Epithelial cell of proximal tubule (primary cell): Measurements from ENCODE around the gene ZNF697. TPM values are rescaled to one million over a fixed set of nuclear protein-coding genes. Genes with fewer than 3 reads are reported as not detected.
"Not testable (repeated sequence)": the region's sequence is repeated elsewhere in the genome, so short reads cannot be mapped to it uniquely, and the experiment has no call there.

Source experiments
- DNase-seq: peaks from one replicate; pipeline ENCODE4 v3.0.0-alpha.2; 2011; ENCODE audit warnings: low read depth
- H3K4me3 ChIP-seq: 2 replicates; pipeline ENCODE4 v1.5.1; 2011; ENCODE audit warnings: low read depth, mild to moderate bottlenecking, low read length
- total RNA-seq: library from RNA; depleted of rRNA; stranded (reverse); fragments of >200 nt; gene quantifications from 2 replicates; pipeline ENCODE4 v1.2.3, GENCODE V29; 2015
- TF ChIP-seq, protein P1 (sequence below): conservative IDR thresholded peaks from 2 replicates; pipeline ENCODE4 v1.5.1; 2012; ENCODE audit warnings: low read depth, mild to moderate bottlenecking, low read length

The ZNF697 gene
- total RNA-seq, result 5.7 and 6.8 TPM in 2 replicates

DNA sequence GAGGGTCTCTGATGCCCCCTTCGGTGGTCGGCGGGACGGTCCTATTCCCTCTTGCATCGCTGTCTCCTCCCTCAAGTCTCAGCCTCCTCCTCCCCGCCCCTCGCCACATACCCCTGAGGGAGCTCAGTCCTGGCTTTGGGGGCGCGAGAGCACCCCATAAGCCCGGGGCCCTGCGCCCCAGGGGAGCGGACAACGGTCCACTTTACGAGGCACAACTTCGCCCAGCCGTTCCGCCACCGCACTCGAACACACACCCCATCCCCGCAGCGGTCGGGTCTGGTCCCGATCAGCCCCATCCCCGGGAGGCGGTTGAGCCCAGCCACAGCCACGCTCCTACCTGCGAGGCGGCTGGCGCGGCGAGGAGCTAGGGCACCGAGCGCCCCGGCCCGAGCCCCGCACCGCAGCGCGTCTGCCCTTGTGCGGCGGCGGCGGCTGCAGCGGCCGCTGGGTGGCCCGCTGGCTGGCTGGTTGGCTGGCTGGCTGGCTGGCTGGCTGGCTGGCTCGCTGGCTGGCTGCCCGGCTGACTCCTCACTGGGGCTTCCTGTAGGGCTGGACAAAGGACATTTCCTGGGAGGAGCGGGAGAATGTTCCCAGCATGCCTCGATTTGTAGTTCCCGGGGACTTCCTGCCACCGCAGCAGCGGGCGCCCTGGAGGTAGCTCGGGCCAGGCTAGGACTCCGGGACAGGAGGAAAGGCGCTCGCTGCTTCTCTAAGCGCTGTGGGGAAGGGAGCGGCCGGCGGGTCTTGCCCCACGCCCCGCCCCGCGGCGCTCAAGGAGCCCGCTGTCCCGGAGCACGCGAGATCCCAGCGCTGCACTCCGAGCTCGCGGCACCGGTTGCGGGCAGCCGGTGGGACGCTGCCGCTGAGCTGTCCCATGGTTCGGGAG lies at the start of gene ZNF697:
Gene ZNF697 (minus strand): TSS at position 533 of the 886 bp plus-strand sequence. CDS start 22,166 bp downstream, outside the sequence.
- DNase-seq, result peak; percentile 77
- H3K4me3 ChIP-seq, result peak within 1 kb of the TSS; percentile 86
- TF ChIP-seq, protein P1, sequence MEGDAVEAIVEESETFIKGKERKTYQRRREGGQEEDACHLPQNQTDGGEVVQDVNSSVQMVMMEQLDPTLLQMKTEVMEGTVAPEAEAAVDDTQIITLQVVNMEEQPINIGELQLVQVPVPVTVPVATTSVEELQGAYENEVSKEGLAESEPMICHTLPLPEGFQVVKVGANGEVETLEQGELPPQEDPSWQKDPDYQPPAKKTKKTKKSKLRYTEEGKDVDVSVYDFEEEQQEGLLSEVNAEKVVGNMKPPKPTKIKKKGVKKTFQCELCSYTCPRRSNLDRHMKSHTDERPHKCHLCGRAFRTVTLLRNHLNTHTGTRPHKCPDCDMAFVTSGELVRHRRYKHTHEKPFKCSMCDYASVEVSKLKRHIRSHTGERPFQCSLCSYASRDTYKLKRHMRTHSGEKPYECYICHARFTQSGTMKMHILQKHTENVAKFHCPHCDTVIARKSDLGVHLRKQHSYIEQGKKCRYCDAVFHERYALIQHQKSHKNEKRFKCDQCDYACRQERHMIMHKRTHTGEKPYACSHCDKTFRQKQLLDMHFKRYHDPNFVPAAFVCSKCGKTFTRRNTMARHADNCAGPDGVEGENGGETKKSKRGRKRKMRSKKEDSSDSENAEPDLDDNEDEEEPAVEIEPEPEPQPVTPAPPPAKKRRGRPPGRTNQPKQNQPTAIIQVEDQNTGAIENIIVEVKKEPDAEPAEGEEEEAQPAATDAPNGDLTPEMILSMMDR, result peak; percentile 19

DNA sequence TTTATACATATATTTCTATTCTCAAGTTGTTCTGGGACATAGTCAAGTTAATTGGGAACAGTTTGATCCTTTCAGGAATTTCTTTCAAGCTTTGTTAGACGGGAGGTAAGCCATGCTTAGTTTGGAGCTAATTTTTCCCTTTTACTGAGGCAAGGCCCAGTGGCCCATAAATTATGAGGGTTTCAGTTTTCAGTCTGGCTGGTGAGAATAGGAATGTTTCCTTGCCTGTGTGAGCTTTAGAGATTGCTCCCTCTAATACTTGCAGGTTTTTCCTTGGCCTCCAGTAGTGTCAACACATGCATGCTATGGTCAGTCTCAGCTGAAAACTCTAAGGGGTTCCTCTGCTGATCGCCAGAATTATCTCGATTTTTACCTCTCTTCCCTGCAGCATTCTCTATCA lies 49.5 kb upstream of the ZNF697 start:
- no peak for DNase-seq
- H3K4me3 ChIP-seq, result no peak overlapping the region
- TF ChIP-seq, protein P1, result no peak

DNA sequence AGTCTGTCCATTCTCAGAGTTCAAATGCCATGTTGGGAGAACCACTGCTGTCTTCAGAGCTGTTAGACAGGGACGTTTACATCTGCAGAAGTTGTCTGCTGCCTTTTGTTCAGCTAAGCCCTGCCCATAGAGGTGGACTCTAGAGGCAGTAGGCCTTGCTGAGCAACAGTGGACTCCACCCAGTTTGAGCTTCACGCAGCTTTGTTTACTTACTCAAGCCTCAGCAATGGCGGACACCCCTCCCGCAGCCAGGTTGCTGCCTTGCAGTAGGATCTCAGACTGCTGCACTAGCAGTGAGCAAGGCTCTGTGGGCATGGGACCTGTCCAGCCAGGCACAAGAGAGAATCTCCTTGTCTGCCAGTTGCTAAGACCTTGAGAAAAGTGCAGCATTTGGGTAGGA lies 48.8 kb upstream of the ZNF697 start:
- not testable (repeated sequence) for H3K4me3 ChIP-seq, DNase-seq

DNA sequence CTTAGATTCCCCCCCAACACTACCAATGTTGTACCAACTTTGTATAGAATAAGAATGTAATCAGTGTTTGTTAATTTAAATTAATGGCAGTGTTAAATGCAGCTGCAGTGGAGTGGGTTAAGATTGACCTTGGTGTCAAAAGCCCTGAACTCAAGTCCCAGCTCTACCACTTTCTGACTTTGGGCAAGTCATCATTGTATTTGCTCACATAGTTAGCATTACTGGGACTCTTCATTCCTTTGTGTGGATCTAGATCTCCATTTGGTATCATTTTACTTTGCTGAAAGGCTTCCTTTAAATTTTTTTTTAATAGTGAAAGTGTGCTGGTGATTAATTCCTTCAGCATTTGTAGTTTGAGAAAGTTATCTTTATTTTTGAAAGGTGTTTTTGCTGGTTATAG lies 41.4 kb upstream of the ZNF697 start:
- H3K4me3 ChIP-seq, result no peak overlapping the region
- DNase-seq, result no peak
- TF ChIP-seq, protein P1, result no peak

DNA sequence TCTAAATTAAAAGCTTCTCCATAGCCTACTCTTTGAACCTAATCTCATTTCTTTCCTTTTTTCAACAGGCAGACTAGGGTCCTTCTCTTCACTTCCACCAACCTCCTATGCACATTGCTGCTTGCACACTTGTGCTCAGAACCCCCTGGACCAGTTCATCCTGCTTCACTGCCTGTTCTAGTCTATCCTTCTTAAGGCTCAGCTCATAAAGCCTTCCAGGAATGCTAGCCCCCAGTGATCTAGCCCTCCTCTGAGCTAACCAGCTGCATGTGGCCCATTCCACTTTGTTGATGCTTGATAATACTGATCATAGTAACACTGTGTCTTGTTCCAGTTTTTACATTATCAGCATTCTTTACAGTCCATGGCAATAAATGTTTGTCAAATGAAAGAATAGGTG lies 40.7 kb upstream of the ZNF697 start:
- TF ChIP-seq, protein P1, result no peak
- no peak for DNase-seq
- no peak overlapping the region for H3K4me3 ChIP-seq

DNA sequence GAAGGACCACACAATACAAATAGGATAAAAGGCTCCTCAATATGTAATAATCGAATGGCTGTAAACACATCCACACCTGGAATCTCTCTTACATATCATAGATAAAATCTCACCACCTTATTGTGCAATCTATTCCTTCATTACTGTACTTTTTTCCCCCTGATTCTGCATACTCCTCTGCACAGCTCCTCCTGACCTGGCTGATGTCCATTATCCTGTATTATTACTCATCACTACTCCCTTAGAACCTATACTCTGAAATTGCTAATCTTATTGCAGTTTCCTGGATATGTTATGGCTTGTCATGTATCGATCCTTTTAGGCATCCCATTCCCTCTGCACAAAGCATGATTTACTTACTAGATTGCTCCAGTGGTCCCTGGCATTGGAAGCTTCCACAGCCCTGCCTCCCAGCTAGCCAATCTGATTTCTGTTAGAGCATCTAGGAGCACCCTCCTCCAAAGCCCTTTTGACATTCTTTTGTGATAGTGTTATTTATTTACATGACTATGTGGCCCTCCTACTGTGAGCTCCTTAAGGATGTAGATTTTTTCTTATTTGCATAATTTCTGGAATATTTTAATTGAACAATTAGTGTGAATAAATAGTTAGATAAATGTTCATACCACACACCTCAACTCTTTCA lies 39.5 kb upstream of the ZNF697 start:
- no peak for DNase-seq
- no peak overlapping the region for H3K4me3 ChIP-seq
- TF ChIP-seq, protein P1, result no peak

DNA sequence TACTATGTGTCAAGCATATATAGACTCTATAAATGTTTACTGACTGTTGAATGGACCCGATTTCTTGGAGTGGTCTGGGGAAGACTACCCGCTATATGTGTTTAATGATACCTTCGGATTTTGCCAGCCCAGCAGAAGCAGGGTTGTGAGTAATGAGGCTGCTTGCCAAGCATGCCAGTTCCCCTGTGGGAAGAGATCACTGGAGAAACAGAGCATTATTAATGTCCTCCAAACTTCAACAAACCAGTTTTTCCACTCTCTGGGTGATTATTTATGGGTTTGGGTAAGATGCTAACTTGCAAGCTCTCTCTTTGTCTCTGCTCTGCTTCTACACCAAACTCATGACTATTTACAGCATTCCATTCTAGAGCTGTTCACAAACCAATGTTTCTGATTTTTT lies 38.6 kb upstream of the ZNF697 start:
- DNase-seq, result no peak
- TF ChIP-seq, protein P1, result no peak
- H3K4me3 ChIP-seq, result no peak overlapping the region
